PC-3 (cell line): ENCODE measurements around the gene TPK1.

ENCODE experiments used
- CTCF ChIP-seq: fragments of 300-600 bp; sonication (generic); conservative IDR thresholded peaks from 2 replicates; pipeline ENCODE4 v1.5.1; 2017; ENCODE audit warnings: antibody characterized with exemption, low read depth, mild to moderate bottlenecking, low read length
- EZH2 ChIP-seq: fragments of 300-600 bp; sonication (generic); IDR thresholded peaks from one replicate; pipeline ENCODE4 v1.6.1; 2017; ENCODE audit warnings: antibody characterized with exemption, mild to moderate bottlenecking, low read length; ENCODE audit not compliant: unreplicated experiment

- TF ChIP-seq EZH2: no peak
- no peak for TF ChIP-seq CTCF
Observed at GRCh38 chr7:144473908-144474307, 361.9 kb downstream of the TPK1 start.
